Measurements from ENCODE around the gene PCDHGC3. TPM values are rescaled to one million over a fixed set of nuclear protein-coding genes. Genes with fewer than 3 reads are reported as not detected.

PCDHGC3 gene
- total and polyA plus RNA-seq, 9 of the 15 experiments (the other 6 are each of a cell fraction or from before 2014, with no cell fraction given) = 0.07 TPM; not detected in 8

GRCh38 chr5:141476132-141476911 is 556 bp downstream of the PCDHGC3 start:
- H3K27me3 ChIP-seq (ENCODE audit: control insufficient read depth in 2 of 2, insufficient read depth in 2 of 2, low read length in 2 of 2) = peaks cover 20 to 32% of the 10 kb centered on the region in 2 experiments; a peak in 4 of 5 replicates
- no peaks in the 10 kb centered on the region for H3K9me3 ChIP-seq (replicated peaks; ENCODE audit: control insufficient read depth, insufficient read depth, low read depth, low read length)
- DNase-seq (ENCODE audit: extremely low read depth in 1 of 4, low spot score in 3 of 4) = no peak
- BruUV-seq (replicated peaks) = no TSS peak
- ATAC-seq = no peak
- H3K4me3 ChIP-seq = no peak overlapping the region
- no peak for FAIRE-seq
- H3K4me2 ChIP-seq (ENCODE audit: insufficient read depth, low read length) = no peak overlapping the region
- 28% methylated on average over 58 of the region's 58 CpGs for WGBS (ENCODE audit: insufficient coverage, low coverage, missing lambda C conversion rate)
- H3K27ac ChIP-seq (ENCODE audit: extremely low read depth, low read depth, low read length) = no peak overlapping the region
- no peaks in the 10 kb centered on the region for H3K79me2 ChIP-seq (ENCODE audit: control insufficient read depth, insufficient read depth, low read length)
- intact Hi-C loops (cut with micrococcal nuclease) = no loop called here
- H3K4me1 ChIP-seq (replicated peaks in 1 of 2; ENCODE audit: control insufficient read depth in 2 of 2, insufficient read depth in 2 of 2, low read length in 2 of 2) = peaks cover 0 to 14% of the 10 kb centered on the region in 2 experiments; a peak in 1 of 5 replicates
- ChIA-PET CTCF (ENCODE audit: low intra/inter-chr PET ratio) (no interaction called here), POLR2A (interaction anchor here (1.5 kb wide), 1 partner anchor 8 kb away, joined by 3 read pairs; the partner anchor contains the start of gene PCDHGC4)
- H3K9ac ChIP-seq (ENCODE audit: insufficient read depth in 1 of 2, low read depth in 2 of 2, low read length in 2 of 2) = no peak overlapping the region
- H2AFZ ChIP-seq (ENCODE audit: low read depth, low read length) = no peak overlapping the region
- in situ Hi-C loops (cut with MboI) = no loop called here
- no peaks in the 10 kb centered on the region; the same call in 1 of the 2 replicates for H4K20me1 ChIP-seq (replicated peaks; ENCODE audit: control insufficient read depth, insufficient read depth, low read length)
- no peaks in the 10 kb centered on the region for H3K9me1 ChIP-seq (ENCODE audit: control insufficient read depth, insufficient read depth, low read length)
- H3K36me3 ChIP-seq (ENCODE audit: control insufficient read depth, insufficient read depth, low read length) = no peaks in the 10 kb centered on the region
- TF ChIP-seq RCOR1 (IDR thresholded peaks at IDR 0.05; ENCODE audit: borderline replicate concordance in 1 of 2, low read depth in 2 of 2, low read length in 2 of 2) (no peak), ZNF407 (IDR thresholded peaks at IDR 0.05; ENCODE audit: low read depth) (no peak), CHD4 (IDR thresholded peaks at IDR 0.05; ENCODE audit: insufficient read depth, insufficient replicate concordance, low read depth, low read length, poor library complexity, severe bottlenecking) (no peak), MEF2A (IDR thresholded peaks at IDR 0.05; ENCODE audit: control insufficient read depth, low read depth, low read length) (no peak), MLX (CRISPR knock-in tag; conservative IDR thresholded peaks at IDR 0.05) (no peak), MBD2 (IDR thresholded peaks at IDR 0.05; ENCODE audit: borderline replicate concordance, low read depth) (no peak), HLTF (IDR thresholded peaks at IDR 0.05) (no peak), POLR2AphosphoS2 (IDR thresholded peaks at IDR 0.05; ENCODE audit: low read length) (no peak), TOE1 (IDR thresholded peaks at IDR 0.05; ENCODE audit: borderline replicate concordance) (no peak), TOE1 (CRISPR knock-in tag; IDR thresholded peaks at IDR 0.05; ENCODE audit: borderline replicate concordance, low read depth) (no peak), BRCA1 (IDR thresholded peaks at IDR 0.05) (no peak), BRCA1 (CRISPR knock-in tag; IDR thresholded peaks at IDR 0.05) (no peak), ARID2 (IDR thresholded peaks at IDR 0.05) (no peak)
